Activated T-cell treated with anti-CD3 and anti-CD28 coated beads for 24 hours (primary cell): ENCODE results near the gene DEPDC1B.
"Not testable (repeated sequence)": the region's sequence is repeated elsewhere in the genome, so short reads cannot be mapped to it uniquely, and the experiment has no call there.

ENCODE experiments used
- DNase-seq: peaks from one replicate; pipeline ENCODE4 v3.0.0-alpha.2; 2020; ENCODE audit warnings: low read depth

The DEPDC1B gene

GRCh38 chr5:60699288-60699608 lies 718 bp downstream of the DEPDC1B start:
- no peak for DNase-seq

- no peak for DNase-seq
Observed at GRCh38 chr5:60698336-60698735, 1.6 kb downstream of the DEPDC1B start.

- DNase-seq: no peak
Observed at GRCh38 chr5:60690326-60690725, 9.6 kb downstream of the DEPDC1B start.

GRCh38 chr5:60688980-60689379 lies 11.0 kb downstream of the DEPDC1B start:
- no peak for DNase-seq

- no peak for DNase-seq
Observed at GRCh38 chr5:60687927-60688720, 11.8 kb downstream of the DEPDC1B start.

- DNase-seq: no peak
Observed at GRCh38 chr5:60686157-60686556, 13.8 kb downstream of the DEPDC1B start.

GRCh38 chr5:60685700-60686099 lies 14.3 kb downstream of the DEPDC1B start:
- no peak for DNase-seq

GRCh38 chr5:60685028-60685427 lies 14.9 kb downstream of the DEPDC1B start:
- no peak for DNase-seq

- DNase-seq: not testable (repeated sequence)
Observed at GRCh38 chr5:60682007-60682406, 18.0 kb downstream of the DEPDC1B start.

GRCh38 chr5:60679816-60680215 lies 20.1 kb downstream of the DEPDC1B start:
- DNase-seq: no peak

- DNase-seq: no peak
Observed at GRCh38 chr5:60677850-60678664, 21.9 kb downstream of the DEPDC1B start.

- no peak for DNase-seq
Observed at GRCh38 chr5:60675286-60675685, 24.7 kb downstream of the DEPDC1B start.

GRCh38 chr5:60674251-60675069 lies 25.5 kb downstream of the DEPDC1B start:
- DNase-seq: no peak

- DNase-seq: no peak
Observed at GRCh38 chr5:60673334-60673733, 26.6 kb downstream of the DEPDC1B start.

GRCh38 chr5:60672693-60673264 lies 27.2 kb downstream of the DEPDC1B start:
- no peak for DNase-seq

GRCh38 chr5:60671899-60672692 lies 27.9 kb downstream of the DEPDC1B start:
- no peak for DNase-seq

GRCh38 chr5:60670749-60671148 lies 29.2 kb downstream of the DEPDC1B start:
- DNase-seq: no peak

- DNase-seq: no peak
Observed at GRCh38 chr5:60668686-60669304, 31.2 kb downstream of the DEPDC1B start.

- no peak for DNase-seq
Observed at GRCh38 chr5:60651872-60652620, 47.9 kb downstream of the DEPDC1B start.

GRCh38 chr5:60649288-60649917 lies 50.6 kb downstream of the DEPDC1B start:
- DNase-seq: no peak
